Measurements from ENCODE around the gene TOP1. TPM values are rescaled to one million over a fixed set of nuclear protein-coding genes. Genes with fewer than 3 reads are reported as not detected.

TOP1 gene
- total RNA-seq, 1 experiment from 2014 or later: 144 TPM

GRCh38 chr20:41064377-41064776 is 35.8 kb downstream of the TOP1 start:
- peaks cover 7% of the 10 kb centered on the region for H3K36me3 ChIP-seq (ENCODE audit: control insufficient read depth, insufficient read depth, low read length)
- no peak overlapping the region for H3K27ac Mint-ChIP-seq (ENCODE audit: unreplicated experiment)
- H3K4me3 ChIP-seq (ENCODE audit: low read depth, low read length): no peak overlapping the region
- no peaks in the 10 kb centered on the region for H3K9me3 Mint-ChIP-seq (ENCODE audit: unreplicated experiment)
- H3K27me3 Mint-ChIP-seq (ENCODE audit: insufficient read depth, unreplicated experiment): no peaks in the 10 kb centered on the region
- H3K4me1 ChIP-seq: peaks cover 12% of the 10 kb centered on the region; the same call in 1 of the 2 replicates
- H3K4me3 Mint-ChIP-seq (ENCODE audit: unreplicated experiment): no peak overlapping the region
- intact Hi-C loops (cut with micrococcal nuclease; ENCODE audit: unreplicated experiment): no loop called here
- ChIA-PET CTCF (interaction anchor here (1.2 to 2.5 kb wide), 3 partner anchors 14 to 74 kb away, joined by 3 to 10 read pairs (median 5); no protein-coding TSS in a partner anchor), POLR2A (no interaction called here)
- H3K4me1 Mint-ChIP-seq (ENCODE audit: low read depth, unreplicated experiment): peaks cover 14% of the 10 kb centered on the region
- no peaks in the 10 kb centered on the region for H3K9me3 ChIP-seq
- DNase-seq: no peak
- H3K36me3 Mint-ChIP-seq (ENCODE audit: insufficient read depth, unreplicated experiment): peaks cover 61% of the 10 kb centered on the region
- TF ChIP-seq CTCF (IDR thresholded peaks at IDR 0.05; ENCODE audit: insufficient read depth in 1 of 2, low read depth in 1 of 2, low read length in 1 of 2, severe bottlenecking in 1 of 2, unreplicated experiment in 1 of 2): no peak
- H3K27me3 ChIP-seq (replicated peaks; ENCODE audit: control insufficient read depth, insufficient read depth, low read length): no peaks in the 10 kb centered on the region
- BruUV-seq (replicated peaks): no TSS peak

- Mint-ChIP-seq H3K4me3 (ENCODE audit: unreplicated experiment) (no peak overlapping the region), H3K36me3 (ENCODE audit: insufficient read depth, unreplicated experiment) (peaks cover 61% of the 10 kb centered on the region), H3K27me3 (ENCODE audit: insufficient read depth, unreplicated experiment) (no peaks in the 10 kb centered on the region), H3K27ac (ENCODE audit: unreplicated experiment) (no peak overlapping the region), H3K9me3 (ENCODE audit: unreplicated experiment) (no peaks in the 10 kb centered on the region), H3K4me1 (ENCODE audit: low read depth, unreplicated experiment) (peaks cover 14% of the 10 kb centered on the region)
- intact Hi-C loops (cut with micrococcal nuclease; ENCODE audit: unreplicated experiment): no loop called here
- peaks cover 7% of the 10 kb centered on the region for H3K36me3 ChIP-seq (ENCODE audit: control insufficient read depth, insufficient read depth, low read length)
- no peaks in the 10 kb centered on the region for H3K9me3 ChIP-seq
- no peak overlapping the region for H3K4me3 ChIP-seq (ENCODE audit: low read depth, low read length)
- no peaks in the 10 kb centered on the region for H3K27me3 ChIP-seq (replicated peaks; ENCODE audit: control insufficient read depth, insufficient read depth, low read length)
- CTCF ChIA-PET: interaction anchor here (0.8 to 2.5 kb wide), 3 partner anchors 48 to 75 kb away, joined by 3 to 10 read pairs (median 7); no protein-coding TSS in a partner anchor
- POLR2A ChIA-PET: no interaction called here
- DNase-seq: no peak
- no TSS peak for BruUV-seq (replicated peaks)
- peaks cover 12% of the 10 kb centered on the region; the same call in 1 of the 2 replicates for H3K4me1 ChIP-seq
- TF ChIP-seq CTCF (IDR thresholded peaks at IDR 0.05; ENCODE audit: insufficient read depth in 1 of 2, low read depth in 1 of 2, low read length in 1 of 2, severe bottlenecking in 1 of 2, unreplicated experiment in 1 of 2): no peak
Observed at GRCh38 chr20:41065716-41066115, 37.1 kb downstream of the TOP1 start.

- Mint-ChIP-seq H3K27me3 (ENCODE audit: insufficient read depth, unreplicated experiment) (no peaks in the 10 kb centered on the region), H3K4me1 (ENCODE audit: low read depth, unreplicated experiment) (peaks cover 21% of the 10 kb centered on the region), H3K36me3 (ENCODE audit: insufficient read depth, unreplicated experiment) (peaks cover 35% of the 10 kb centered on the region), H3K9me3 (ENCODE audit: unreplicated experiment) (no peaks in the 10 kb centered on the region), H3K4me3 (ENCODE audit: unreplicated experiment) (no peak overlapping the region), H3K27ac (ENCODE audit: unreplicated experiment) (no peak overlapping the region)
- BruUV-seq (replicated peaks): no TSS peak
- peaks cover 1% of the 10 kb centered on the region; the same call in 1 of the 2 replicates for H3K36me3 ChIP-seq (ENCODE audit: control insufficient read depth, insufficient read depth, low read length)
- no peak for TF ChIP-seq CTCF (IDR thresholded peaks at IDR 0.05; ENCODE audit: insufficient read depth in 1 of 2, low read depth in 1 of 2, low read length in 1 of 2, severe bottlenecking in 1 of 2, unreplicated experiment in 1 of 2)
- ChIA-PET POLR2A (no interaction called here), CTCF (interaction anchor here (0.6 to 1.1 kb wide), 2 partner anchors 78 kb away, joined by 3 read pairs; no protein-coding TSS in a partner anchor)
- H3K9me3 ChIP-seq: no peaks in the 10 kb centered on the region
- H3K27me3 ChIP-seq (replicated peaks; ENCODE audit: control insufficient read depth, insufficient read depth, low read length): no peaks in the 10 kb centered on the region
- H3K4me3 ChIP-seq (ENCODE audit: low read depth, low read length): no peak overlapping the region
- H3K4me1 ChIP-seq: peaks cover 12% of the 10 kb centered on the region; the same call in 1 of the 2 replicates
- intact Hi-C loops (cut with micrococcal nuclease; ENCODE audit: unreplicated experiment): no loop called here
- no peak for DNase-seq
Observed at GRCh38 chr20:41068806-41069205, 40.2 kb downstream of the TOP1 start.
